Measurements from ENCODE around the gene ZNF575. TPM values are rescaled to one million over a fixed set of nuclear protein-coding genes. Genes with fewer than 3 reads are reported as not detected.

The ZNF575 gene
- total RNA-seq, 1 donor from 2014 or later, result 6.5 TPM

- no peak for TF ChIP-seq CTCF (IDR thresholded peaks at IDR 0.05)
- H3K27ac Mint-ChIP-seq (ENCODE audit: unreplicated experiment), result no peak overlapping the region
- no peaks in the 10 kb centered on the region for H3K9me3 Mint-ChIP-seq (ENCODE audit: unreplicated experiment)
- no peak overlapping the region for H3K4me3 Mint-ChIP-seq (ENCODE audit: unreplicated experiment)
- no peaks in the 10 kb centered on the region for H3K27me3 Mint-ChIP-seq (ENCODE audit: unreplicated experiment)
- H3K36me3 Mint-ChIP-seq (ENCODE audit: unreplicated experiment), result peaks cover 5% of the 10 kb centered on the region
- peaks cover 18% of the 10 kb centered on the region for H3K4me1 Mint-ChIP-seq (ENCODE audit: unreplicated experiment)
- DNase-seq (ENCODE audit: extremely low spot score, unreplicated experiment), result no peak
Measured at GRCh38 chr19:43572171-43572588, 39.2 kb downstream of the ZNF575 start.

GRCh38 chr19:43574424-43575155 lies 41.6 kb downstream of the ZNF575 start:
- H3K36me3 Mint-ChIP-seq (ENCODE audit: unreplicated experiment), result peaks cover 5% of the 10 kb centered on the region
- H3K4me3 Mint-ChIP-seq (ENCODE audit: unreplicated experiment), result peak overlapping the region; percentile 92
- DNase-seq (ENCODE audit: extremely low spot score, unreplicated experiment), result no peak
- peaks cover 18% of the 10 kb centered on the region for H3K4me1 Mint-ChIP-seq (ENCODE audit: unreplicated experiment)
- H3K27me3 Mint-ChIP-seq (ENCODE audit: unreplicated experiment), result no peaks in the 10 kb centered on the region
- peak overlapping the region; percentile 93 for H3K27ac Mint-ChIP-seq (ENCODE audit: unreplicated experiment)
- no peaks in the 10 kb centered on the region for H3K9me3 Mint-ChIP-seq (ENCODE audit: unreplicated experiment)
- no peak for TF ChIP-seq CTCF (IDR thresholded peaks at IDR 0.05)

DNA sequence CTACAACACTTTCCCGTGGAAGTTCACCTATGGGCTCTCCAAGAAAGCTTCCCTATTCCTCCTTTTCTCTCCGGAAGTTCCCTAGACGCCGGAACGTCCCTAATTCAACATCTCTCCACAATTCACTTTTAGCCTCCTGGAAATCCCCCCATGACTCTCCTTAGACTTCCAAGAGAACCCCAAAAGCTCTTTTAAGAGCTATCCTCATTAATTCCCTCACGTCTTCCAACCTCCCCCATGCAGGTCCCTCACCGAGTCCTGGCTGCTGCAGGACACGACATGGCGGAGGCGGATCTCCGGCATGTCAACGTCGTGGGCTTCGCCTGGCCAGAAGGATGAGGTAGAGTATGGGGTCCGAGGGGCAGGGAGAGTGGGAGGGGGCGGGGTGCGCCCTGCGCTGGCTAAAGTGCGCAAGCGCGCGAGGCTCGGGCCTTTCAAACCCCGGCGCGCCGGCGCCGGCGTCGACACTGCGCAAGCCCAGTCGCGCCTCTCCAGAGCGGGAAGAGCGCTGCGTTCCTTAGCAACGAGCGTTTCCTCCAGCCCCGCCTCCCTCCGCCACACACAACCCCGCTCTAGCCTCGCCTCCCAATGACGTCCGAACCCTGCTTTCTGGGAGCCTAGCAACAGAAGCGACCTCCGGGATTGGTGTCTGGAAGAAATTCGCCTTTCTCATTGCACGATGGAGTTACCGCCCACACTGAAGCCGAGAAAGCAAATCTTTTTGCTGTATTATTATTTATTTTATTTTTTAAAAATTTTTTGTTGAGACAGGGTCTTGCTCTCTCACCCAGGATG lies 42.4 kb downstream of the ZNF575 start, which contains the start of the genes PINLYP and XRCC1:
TSS of gene PINLYP (plus strand) at position 646 of the 795 bp plus-strand sequence. CDS start 1,391 bp downstream, outside the sequence.
TSS of gene XRCC1 (minus strand) at position 372 of the 795 bp plus-strand sequence. CDS start at position 303, 69 bp downstream.
- Mint-ChIP-seq H3K4me3 (ENCODE audit: unreplicated experiment) (peak within 1 kb of the TSS; percentile 92), H3K27me3 (ENCODE audit: unreplicated experiment) (no peaks in the 10 kb centered on the region), H3K4me1 (ENCODE audit: unreplicated experiment) (peaks cover 18% of the 10 kb centered on the region)

DNA sequence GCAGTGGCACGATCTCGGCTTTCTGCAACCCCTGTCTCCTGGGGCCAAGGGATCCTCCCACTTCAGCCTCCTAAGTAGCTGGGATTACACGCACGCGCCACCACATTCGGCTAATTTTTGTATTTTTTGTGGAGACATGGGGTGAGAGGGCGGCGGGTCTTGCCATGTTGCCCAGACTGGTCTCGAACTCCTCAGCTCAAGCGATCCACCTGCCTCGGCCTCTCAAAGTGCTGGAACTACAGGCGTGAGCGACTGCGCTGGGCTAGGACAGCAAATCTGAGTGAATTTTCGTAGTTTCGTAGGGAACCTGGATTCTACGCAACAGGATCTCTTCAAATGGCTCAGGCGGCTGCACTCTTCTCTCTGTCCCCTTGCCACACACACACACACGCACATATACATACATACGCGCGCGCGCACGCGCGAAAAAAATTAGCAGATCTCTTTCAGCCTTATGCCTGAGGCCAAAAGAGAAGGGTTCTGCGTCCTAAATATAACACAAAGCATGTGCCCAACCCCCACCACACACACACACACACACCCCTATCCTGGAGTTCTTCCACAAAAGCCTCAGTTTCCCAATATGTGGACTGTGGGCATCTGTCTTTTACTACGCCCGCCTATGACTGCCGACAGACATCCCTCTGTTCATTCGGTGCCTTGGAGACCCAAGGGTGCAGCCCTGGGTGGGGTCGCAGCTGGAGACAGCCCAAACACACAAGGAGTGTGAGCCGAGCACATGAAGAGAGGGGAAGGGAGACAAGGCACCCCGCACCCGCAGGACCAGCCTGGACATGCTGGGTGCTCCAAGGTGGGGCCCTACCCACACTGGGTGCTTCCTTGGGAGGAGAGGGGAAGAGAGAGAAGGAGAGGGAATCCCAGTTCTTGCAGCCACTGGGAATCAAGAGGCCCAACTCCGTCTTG lies 43.2 kb downstream of the ZNF575 start:
- H3K4me3 Mint-ChIP-seq (ENCODE audit: unreplicated experiment), result peak overlapping the region; percentile 92
- H3K36me3 Mint-ChIP-seq (ENCODE audit: unreplicated experiment), result peaks cover 5% of the 10 kb centered on the region
- peak overlapping the region; percentile 62 for H3K27ac Mint-ChIP-seq (ENCODE audit: unreplicated experiment)
- no peaks in the 10 kb centered on the region for H3K9me3 Mint-ChIP-seq (ENCODE audit: unreplicated experiment)
- peaks cover 18% of the 10 kb centered on the region for H3K4me1 Mint-ChIP-seq (ENCODE audit: unreplicated experiment)
- TF ChIP-seq CTCF (IDR thresholded peaks at IDR 0.05), result no peak
- no peak for DNase-seq (ENCODE audit: extremely low spot score, unreplicated experiment)
- no peaks in the 10 kb centered on the region for H3K27me3 Mint-ChIP-seq (ENCODE audit: unreplicated experiment)

More for the DNA sequence above, 42.4 kb downstream of the ZNF575 start, which contains the start of the genes PINLYP and XRCC1:
- peak within 1 kb of the TSS; percentile 93 for H3K27ac Mint-ChIP-seq (ENCODE audit: unreplicated experiment)
- H3K9me3 Mint-ChIP-seq (ENCODE audit: unreplicated experiment), result no peaks in the 10 kb centered on the region
- peak; percentile 98 for DNase-seq (ENCODE audit: extremely low spot score, unreplicated experiment)
- TF ChIP-seq CTCF (IDR thresholded peaks at IDR 0.05), result no peak
- H3K36me3 Mint-ChIP-seq (ENCODE audit: unreplicated experiment), result peaks cover 5% of the 10 kb centered on the region
